WTC11 (cell line): ENCODE data around the gene LGMN. TPM values are rescaled to one million over a fixed set of nuclear protein-coding genes. Genes with fewer than 3 reads are reported as not detected.

ENCODE experiments used
- ATAC-seq: fragments of 200-7000 bp; cut with Tn5 transposase; 2 replicates; pipeline ENCODE4 v1.10.0; 2021; ENCODE audit warnings: mild to moderate bottlenecking, moderate library complexity
- CTCF ChIA-PET: fragments of 300-600 bp; sonication (Branson Sonifier 250); formaldehyde crosslinking; loops from one replicate; lab custom pipeline; 2021; ENCODE audit warnings: antibody characterized with exemption; lab: Charles Lee
- POLR2A ChIA-PET: fragments of 350-600 bp; sonication (Branson Sonifier 250); formaldehyde crosslinking; loops from one replicate; lab custom pipeline; 2021; ENCODE audit warnings: antibody characterized with exemption; lab: Charles Lee
- DNase-seq: peaks from one replicate; pipeline ENCODE4 v3.0.0; 2021; ENCODE audit warnings: low spot score
- H3K27ac Mint-ChIP-seq: 2 replicates; pipeline ENCODE4 v1.8.0; 2021; ENCODE audit warnings: mixed read lengths
- H3K27me3 Mint-ChIP-seq: 2 replicates; pipeline ENCODE4 v1.8.0; 2021; ENCODE audit warnings: low read depth, mild to moderate bottlenecking, moderate library complexity, mixed read lengths
- H3K36me3 Mint-ChIP-seq: 2 replicates; pipeline ENCODE4 v1.8.0; 2021; ENCODE audit warnings: mixed read lengths
- H3K4me1 Mint-ChIP-seq: 2 replicates; pipeline ENCODE4 v1.8.0; 2022; ENCODE audit warnings: mixed read lengths
- H3K4me3 Mint-ChIP-seq: 2 replicates; pipeline ENCODE4 v1.8.0; 2021; ENCODE audit warnings: mild to moderate bottlenecking, moderate library complexity, mixed read lengths
- H3K9me3 Mint-ChIP-seq: 2 replicates; pipeline ENCODE4 v1.8.0; 2021; ENCODE audit warnings: mixed read lengths
- ARID4B ChIP-seq: sonication (generic); formaldehyde crosslinking; IDR thresholded peaks from 2 replicates; pipeline ENCODE4 v1.8.0; 2023; ENCODE audit warnings: missing genetic modification reagents, mild to moderate bottlenecking, borderline replicate concordance
- ATF1 ChIP-seq: sonication (generic); formaldehyde crosslinking; IDR thresholded peaks from 2 replicates; pipeline ENCODE4 v1.8.1; 2023; ENCODE audit warnings: mild to moderate bottlenecking, moderate library complexity, missing genetic modification reagents
- CREM ChIP-seq: sonication (generic); formaldehyde crosslinking; IDR thresholded peaks from 2 replicates; pipeline ENCODE4 v1.8.1; 2022; ENCODE audit warnings: mild to moderate bottlenecking, missing genetic modification reagents, moderate library complexity
- E2F1 ChIP-seq: sonication (generic); formaldehyde crosslinking; IDR thresholded peaks from 2 replicates; pipeline ENCODE4 v1.8.0; 2022; ENCODE audit warnings: mild to moderate bottlenecking, missing genetic modification reagents
- FOXK1 ChIP-seq: sonication (generic); formaldehyde crosslinking; IDR thresholded peaks from 2 replicates; pipeline ENCODE4 v1.8.0; 2022; ENCODE audit warnings: mild to moderate bottlenecking, moderate library complexity, missing genetic modification reagents
- FOXP1 ChIP-seq: sonication (generic); formaldehyde crosslinking; IDR thresholded peaks from 2 replicates; pipeline ENCODE4 v1.8.0; 2022; ENCODE audit warnings: missing genetic modification reagents, mild to moderate bottlenecking, moderate library complexity, borderline replicate concordance
- GABPB1 ChIP-seq: sonication (generic); formaldehyde crosslinking; IDR thresholded peaks from 2 replicates; pipeline ENCODE4 v1.8.1; 2023; ENCODE audit warnings: mild to moderate bottlenecking, missing genetic modification reagents
- IRF1 ChIP-seq: sonication (generic); formaldehyde crosslinking; IDR thresholded peaks from 2 replicates; pipeline ENCODE4 v1.8.0; 2023; ENCODE audit warnings: missing genetic modification reagents
- IRF2 ChIP-seq: sonication (generic); formaldehyde crosslinking; IDR thresholded peaks from 2 replicates; pipeline ENCODE4 v1.8.0; 2022; ENCODE audit warnings: low read depth, missing genetic modification reagents, borderline replicate concordance
- KAT7 ChIP-seq: sonication (generic); formaldehyde crosslinking; IDR thresholded peaks from 2 replicates; pipeline ENCODE4 v1.8.1; 2023; ENCODE audit warnings: missing genetic modification reagents, mild to moderate bottlenecking, borderline replicate concordance
- NR2C2 ChIP-seq: sonication (generic); formaldehyde crosslinking; IDR thresholded peaks from 2 replicates; pipeline ENCODE4 v1.8.0; 2022; ENCODE audit warnings: mild to moderate bottlenecking, missing genetic modification reagents
- NR3C1 ChIP-seq: sonication (generic); formaldehyde crosslinking; conservative IDR thresholded peaks from 2 replicates; pipeline ENCODE4 v1.8.1; 2023; ENCODE audit warnings: low read depth, mild to moderate bottlenecking, missing genetic modification reagents
- SMAD3 ChIP-seq: sonication (generic); formaldehyde crosslinking; IDR thresholded peaks from 2 replicates; pipeline ENCODE4 v1.8.0; 2022; ENCODE audit warnings: missing genetic modification reagents, mild to moderate bottlenecking, borderline replicate concordance
- USF2 ChIP-seq: sonication (generic); formaldehyde crosslinking; IDR thresholded peaks from 2 replicates; pipeline ENCODE4 v1.8.1; 2023; ENCODE audit warnings: mild to moderate bottlenecking, missing genetic modification reagents, moderate library complexity
- ZNF263 ChIP-seq: sonication (generic); formaldehyde crosslinking; IDR thresholded peaks from 2 replicates; pipeline ENCODE4 v1.8.1; 2022; ENCODE audit warnings: low read depth, mild to moderate bottlenecking, moderate library complexity, missing genetic modification reagents
- ZNF317 ChIP-seq: sonication (generic); formaldehyde crosslinking; IDR thresholded peaks from 2 replicates; pipeline ENCODE4 v1.8.1; 2023; ENCODE audit warnings: low read depth, mild to moderate bottlenecking, moderate library complexity, missing genetic modification reagents, borderline replicate concordance
- ZNF425 ChIP-seq: fragments of 250-450 bp; sonication (Bioruptor Pico); conservative IDR thresholded peaks from 2 replicates; pipeline ENCODE4 v1.9.0; 2021; ENCODE audit warnings: mild to moderate bottlenecking
- total RNA-seq: library from RNA; stranded (reverse); gene quantifications from 3 replicates; pipeline ENCODE4 v1.2.3, GENCODE V29; 2021

Gene LGMN
- total RNA-seq, 1 experiment from 2014 or later: 55.7 TPM

GRCh38 chr14:92719421-92719820 lies 29.0 kb downstream of the LGMN start:
- ATAC-seq: no peak

GRCh38 chr14:92718664-92719063 lies 29.8 kb downstream of the LGMN start:
- ChIA-PET POLR2A (no interaction called here), CTCF (interaction anchor here (1.1 kb wide), 1 partner anchor 32 kb away, joined by 3 read pairs; no protein-coding TSS in a partner anchor)
- peaks cover 3% of the 10 kb centered on the region; the same call in 1 of the 2 replicates for H3K9me3 Mint-ChIP-seq
- H3K27ac Mint-ChIP-seq: no peak overlapping the region
- H3K27me3 Mint-ChIP-seq: no peaks in the 10 kb centered on the region
- H3K4me3 Mint-ChIP-seq: no peak overlapping the region
- peaks cover 9% of the 10 kb centered on the region for H3K36me3 Mint-ChIP-seq
- H3K4me1 Mint-ChIP-seq: no peaks in the 10 kb centered on the region
- DNase-seq (no peak), ATAC-seq (no peak)
- no peak for TF ChIP-seq IRF1
- no peak for TF ChIP-seq NR2C2 (CRISPR knock-in tag)
- TF ChIP-seq CREM: no peak
- TF ChIP-seq ARID4B: no peak
- no peak for TF ChIP-seq E2F1 (CRISPR knock-in tag)

More at GRCh38 chr14:92719421-92719820, 29.0 kb downstream of the LGMN start:
- no peaks in the 10 kb centered on the region for H3K27me3 Mint-ChIP-seq
- POLR2A ChIA-PET: no interaction called here
- H3K36me3 Mint-ChIP-seq: peaks cover 16% of the 10 kb centered on the region
- DNase-seq: no peak
- H3K9me3 Mint-ChIP-seq: peaks cover 3% of the 10 kb centered on the region; the same call in 1 of the 2 replicates
- CTCF ChIA-PET: interaction anchor here (1.2 kb wide), 1 partner anchor 33 kb away, joined by 3 read pairs; no protein-coding TSS in a partner anchor
- TF ChIP-seq ATF1 (CRISPR knock-in tag) (no peak), USF2 (CRISPR knock-in tag) (no peak), ZNF263 (CRISPR knock-in tag) (no peak), ZNF317 (CRISPR knock-in tag) (no peak), SMAD3 (CRISPR knock-in tag) (no peak), FOXP1 (no peak), KAT7 (CRISPR knock-in tag) (no peak), GABPB1 (CRISPR knock-in tag) (no peak), FOXK1 (CRISPR knock-in tag) (no peak), IRF2 (no peak), NR3C1 (CRISPR knock-in tag) (no peak), ARID4B (no peak), ZNF425 (CRISPR knock-in tag) (no peak)
- TF ChIP-seq, all 79 proteins: peak for 0
- Mint-ChIP-seq H3K4me1 (no peaks in the 10 kb centered on the region), H3K27ac (no peak overlapping the region), H3K4me3 (no peak overlapping the region)
